MCF 10A (cell line): ENCODE measurements around the gene ETNPPL. TPM values are rescaled to one million over a fixed set of nuclear protein-coding genes. Genes with fewer than 3 reads are reported as not detected.
A peak's percentile ranks its signal among the peaks of the same experiment; 100 is the strongest.

Source experiments
- BruUV-seq: library from RNA; stranded (reverse); fragments of 400-500 nt; replicated peaks from 2 replicates; lab custom pipeline; 2021; lab: Mats Ljungman, UMichigan
- CTCF ChIA-PET: fragments of 300-600 bp; sonication (Branson Sonifier 250); formaldehyde crosslinking; extraction: SDS; loops from one replicate; lab custom pipeline; 2021; ENCODE audit warnings: antibody characterized with exemption, inconsistent platforms; lab: Yijun Ruan, JAX
- POLR2A ChIA-PET: fragments of 300-600, 350-650 bp; sonication (Branson Sonifier 250); formaldehyde crosslinking; extraction: SDS; loops from one replicate; lab custom pipeline; 2020; ENCODE audit warnings: antibody characterized with exemption, inconsistent platforms; lab: Yijun Ruan, JAX
- DNase-seq: peaks from one replicate; pipeline ENCODE4 v3.0.0-alpha.2; 2018; ENCODE audit not compliant: unreplicated experiment
- H3K27ac Mint-ChIP-seq: one replicate; pipeline ENCODE4 v1.8.0; 2022; ENCODE audit warnings: mild to moderate bottlenecking, low read depth, mixed read lengths; ENCODE audit not compliant: unreplicated experiment
- H3K27me3 Mint-ChIP-seq: one replicate; pipeline ENCODE4 v1.8.0; 2022; ENCODE audit warnings: mixed read lengths; ENCODE audit not compliant: insufficient read depth, unreplicated experiment
- H3K36me3 Mint-ChIP-seq: one replicate; pipeline ENCODE4 v1.8.0; 2022; ENCODE audit warnings: mild to moderate bottlenecking, moderate library complexity, mixed read lengths; ENCODE audit not compliant: insufficient read depth, unreplicated experiment
- H3K4me1 Mint-ChIP-seq: one replicate; pipeline ENCODE4 v1.8.0; 2022; ENCODE audit warnings: mixed read lengths; ENCODE audit not compliant: insufficient read depth, unreplicated experiment
- H3K4me3 Mint-ChIP-seq: one replicate; pipeline ENCODE4 v1.8.0; 2022; ENCODE audit warnings: mild to moderate bottlenecking, moderate library complexity, mixed read lengths; ENCODE audit not compliant: unreplicated experiment
- H3K9me3 Mint-ChIP-seq: one replicate; pipeline ENCODE4 v1.8.0; 2022; ENCODE audit warnings: mixed read lengths; ENCODE audit not compliant: unreplicated experiment
- CTCF ChIP-seq: fragments of 200-600 bp; IDR thresholded peaks from one replicate; pipeline ENCODE4 v1.8.0; 2022; ENCODE audit warnings: antibody characterized with exemption, mild to moderate bottlenecking; ENCODE audit not compliant: unreplicated experiment
- intact Hi-C: fragments of 100-400 bp; cut with micrococcal nuclease; formaldehyde crosslinking; loops from 2 replicates; pipeline ENCODE4 v1.14.1; 2022
- total RNA-seq: library from RNA; stranded (reverse); gene quantifications from 2 replicates; pipeline ENCODE4 v1.2.3, GENCODE V29; 2022

The ETNPPL gene
- total RNA-seq, 1 experiment from 2014 or later = not detected

GRCh38 chr4:108786351-108786750 lies 23.5 kb upstream of the ETNPPL start:
- intact Hi-C loops = no loop called here
- TF ChIP-seq CTCF = no peak
- no peaks in the 10 kb centered on the region for H3K27me3 Mint-ChIP-seq
- H3K4me1 Mint-ChIP-seq = no peaks in the 10 kb centered on the region
- CTCF ChIA-PET = interaction anchor here (0.6 kb wide), 1 partner anchor 50 kb away, joined by 3 read pairs; no protein-coding TSS in a partner anchor
- POLR2A ChIA-PET = no interaction called here
- no peak for DNase-seq
- no peak overlapping the region for H3K27ac Mint-ChIP-seq
- no peaks in the 10 kb centered on the region for H3K36me3 Mint-ChIP-seq
- H3K9me3 Mint-ChIP-seq = no peaks in the 10 kb centered on the region
- no peak overlapping the region for H3K4me3 Mint-ChIP-seq
- BruUV-seq = no TSS peak

- Mint-ChIP-seq H3K4me3 (no peak overlapping the region), H3K9me3 (no peaks in the 10 kb centered on the region), H3K36me3 (no peaks in the 10 kb centered on the region), H3K27me3 (no peaks in the 10 kb centered on the region), H3K4me1 (no peaks in the 10 kb centered on the region), H3K27ac (no peak overlapping the region)
- intact Hi-C loops = loop anchor here (1.0 kb wide), 1 partner anchor 101 kb away; no protein-coding TSS in a partner anchor
- TF ChIP-seq CTCF = peak; percentile 49
- ChIA-PET CTCF (interaction anchor here (0.6 to 1.1 kb wide), 5 partner anchors 11 to 1033 kb away, joined by 3 read pairs; no protein-coding TSS in a partner anchor), POLR2A (no interaction called here)
- no TSS peak for BruUV-seq
- peak; percentile 43 for DNase-seq
These were observed 21.0 kb upstream of the ETNPPL start for GRCh38 chr4:108783665-108784463.

GRCh38 chr4:108779958-108780357 lies 17.1 kb upstream of the ETNPPL start:
- no peak for DNase-seq

More at GRCh38 chr4:108779958-108780357, 17.1 kb upstream of the ETNPPL start:
- CTCF ChIA-PET = interaction anchor here (0.5 to 1.2 kb wide), 6 partner anchors 10 to 717 kb away, joined by 3 to 4 read pairs (median 3); no protein-coding TSS in a partner anchor
- Mint-ChIP-seq H3K9me3 (no peaks in the 10 kb centered on the region), H3K27me3 (no peaks in the 10 kb centered on the region), H3K4me1 (peaks cover 9% of the 10 kb centered on the region), H3K4me3 (no peak overlapping the region), H3K27ac (no peak overlapping the region), H3K36me3 (peaks cover 7% of the 10 kb centered on the region)
- BruUV-seq = no TSS peak
- TF ChIP-seq CTCF = no peak
- intact Hi-C loops = no loop called here
- POLR2A ChIA-PET = no interaction called here
